ENCODE results near the gene ATP2B2. TPM values are rescaled to one million over a fixed set of nuclear protein-coding genes. Genes with fewer than 3 reads are reported as not detected.

Gene ATP2B2
- total and polyA plus RNA-seq, 8 donors: 0.01 to 0.18 (median 0.06) TPM; not detected in 1

- H3K27me3 ChIP-seq: peaks cover 0 to 43% of the 10 kb centered on the region in 2 donors
- TF ChIP-seq CTCF (IDR thresholded peaks at IDR 0.05): no peak
- no peak for DNase-seq
Measured at GRCh38 chr3:10519236-10519635, 13.8 kb upstream of the ATP2B2 start.

GRCh38 chr3:10518506-10519150, 13.2 kb upstream of the ATP2B2 start:
- no peak overlapping the region for H3K27ac ChIP-seq
- peaks cover 0 to 38% of the 10 kb centered on the region in 2 donors for H3K27me3 ChIP-seq
- H3K9me3 ChIP-seq: no peaks in the 10 kb centered on the region
- no peaks in the 10 kb centered on the region for H3K4me1 ChIP-seq
- no peak overlapping the region for H3K4me3 ChIP-seq
- ATAC-seq (no peak), DNase-seq (no peak)
- no peak for TF ChIP-seq CTCF (IDR thresholded peaks at IDR 0.05)
- intact Hi-C loops (cut with DNase I): no loop called here
- no peaks in the 10 kb centered on the region for H3K36me3 ChIP-seq

More at GRCh38 chr3:10519236-10519635, 13.8 kb upstream of the ATP2B2 start:
- no peak for ATAC-seq
- H3K4me3 ChIP-seq: no peak overlapping the region
- intact Hi-C loops (cut with DNase I): no loop called here
- no peaks in the 10 kb centered on the region for H3K9me3 ChIP-seq
- H3K36me3 ChIP-seq: no peaks in the 10 kb centered on the region
- no peak overlapping the region for H3K27ac ChIP-seq
- no peaks in the 10 kb centered on the region for H3K4me1 ChIP-seq

GRCh38 chr3:10517627-10518026, 12.2 kb upstream of the ATP2B2 start:
- intact Hi-C loops (cut with DNase I): no loop called here
- peaks cover 0 to 28% of the 10 kb centered on the region in 2 donors for H3K27me3 ChIP-seq
- H3K9me3 ChIP-seq: no peaks in the 10 kb centered on the region

GRCh38 chr3:10516544-10517452, 11.4 kb upstream of the ATP2B2 start:
- Histone ChIP-seq H3K27me3 (peaks cover 0 to 20% of the 10 kb centered on the region in 2 donors), H3K27ac (no peak overlapping the region)
- ATAC-seq: no peak

More at GRCh38 chr3:10517627-10518026, 12.2 kb upstream of the ATP2B2 start:
- TF ChIP-seq CTCF (IDR thresholded peaks at IDR 0.05): no peak
- Histone ChIP-seq H3K36me3 (no peaks in the 10 kb centered on the region), H3K4me1 (no peaks in the 10 kb centered on the region), H3K4me3 (no peak overlapping the region), H3K27ac (no peak overlapping the region)
- no peak for DNase-seq
- no peak for ATAC-seq

More at GRCh38 chr3:10516544-10517452, 11.4 kb upstream of the ATP2B2 start:
- no peak for TF ChIP-seq CTCF (IDR thresholded peaks at IDR 0.05)
- Histone ChIP-seq H3K4me3 (no peak overlapping the region), H3K9me3 (no peaks in the 10 kb centered on the region), H3K36me3 (no peaks in the 10 kb centered on the region), H3K4me1 (no peaks in the 10 kb centered on the region)
- DNase-seq: no peak
- intact Hi-C loops (cut with DNase I): no loop called here

All from left lung (tissue), 10 donors.